MM.1S (cell line): ENCODE data around the gene UBE3B.

Source experiments
- EZH2 ChIP-seq: fragments of 300-600 bp; sonication (generic); optimal IDR thresholded peaks from 2 replicates; pipeline ENCODE3; 2017; ENCODE audit warnings: low read depth, mild to moderate bottlenecking, antibody characterized with exemption, low read length, mixed read lengths
- EZH2phosphoT487 ChIP-seq: fragments of 300-600 bp; sonication (generic); IDR thresholded peaks from 2 replicates; pipeline ENCODE4 v1.6.1; 2018; ENCODE audit warnings: antibody characterized with exemption, low read length
- TF ChIP-seq, protein P1 (sequence below): fragments of 300-600 bp; sonication (generic); IDR thresholded peaks from 2 replicates; pipeline ENCODE4 v1.5.1; 2016; ENCODE audit warnings: antibody characterized with exemption, low read length, mixed read lengths

DNA sequence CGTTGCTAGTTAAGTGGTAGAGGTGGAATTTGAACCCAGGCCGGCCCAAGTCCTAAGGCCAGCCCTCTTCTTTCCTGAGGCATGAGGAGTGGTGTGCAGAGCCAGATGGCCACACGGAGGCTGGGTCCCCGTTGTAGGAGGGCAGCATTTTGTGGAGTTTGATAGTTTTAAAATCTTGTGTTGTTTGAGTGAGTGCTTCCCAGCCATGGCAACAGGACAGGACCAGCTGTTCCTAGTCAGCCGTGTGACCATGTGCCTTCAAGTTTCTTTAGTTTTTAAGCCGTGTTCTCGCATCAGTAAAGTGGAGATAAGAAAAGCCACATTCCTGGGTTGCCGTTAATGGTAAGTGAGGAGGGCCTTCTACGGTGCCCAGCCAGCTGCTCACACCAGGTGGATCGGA lies 44.4 kb downstream of the UBE3B start:
- TF ChIP-seq, protein P1, sequence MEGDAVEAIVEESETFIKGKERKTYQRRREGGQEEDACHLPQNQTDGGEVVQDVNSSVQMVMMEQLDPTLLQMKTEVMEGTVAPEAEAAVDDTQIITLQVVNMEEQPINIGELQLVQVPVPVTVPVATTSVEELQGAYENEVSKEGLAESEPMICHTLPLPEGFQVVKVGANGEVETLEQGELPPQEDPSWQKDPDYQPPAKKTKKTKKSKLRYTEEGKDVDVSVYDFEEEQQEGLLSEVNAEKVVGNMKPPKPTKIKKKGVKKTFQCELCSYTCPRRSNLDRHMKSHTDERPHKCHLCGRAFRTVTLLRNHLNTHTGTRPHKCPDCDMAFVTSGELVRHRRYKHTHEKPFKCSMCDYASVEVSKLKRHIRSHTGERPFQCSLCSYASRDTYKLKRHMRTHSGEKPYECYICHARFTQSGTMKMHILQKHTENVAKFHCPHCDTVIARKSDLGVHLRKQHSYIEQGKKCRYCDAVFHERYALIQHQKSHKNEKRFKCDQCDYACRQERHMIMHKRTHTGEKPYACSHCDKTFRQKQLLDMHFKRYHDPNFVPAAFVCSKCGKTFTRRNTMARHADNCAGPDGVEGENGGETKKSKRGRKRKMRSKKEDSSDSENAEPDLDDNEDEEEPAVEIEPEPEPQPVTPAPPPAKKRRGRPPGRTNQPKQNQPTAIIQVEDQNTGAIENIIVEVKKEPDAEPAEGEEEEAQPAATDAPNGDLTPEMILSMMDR, result no peak
- TF ChIP-seq EZH2, result no peak
- no peak for TF ChIP-seq EZH2phosphoT487
